GM06990 (cell line): Measurements from ENCODE around the gene RALGPS1.

Source experiments
- DNase-seq: peaks from one replicate; pipeline ENCODE4 v3.0.0-alpha.2; 2011; ENCODE audit not compliant: insufficient read length; ENCODE audit errors: extremely low read depth
- H3K27me3 ChIP-seq: replicated peaks from 2 replicates; pipeline ENCODE4 v1.6.0; 2011; ENCODE audit warnings: low read length; ENCODE audit not compliant: control insufficient read depth, insufficient read depth
- H3K36me3 ChIP-seq: 2 replicates; pipeline ENCODE4 v1.5.1; 2011; ENCODE audit warnings: low read length; ENCODE audit not compliant: control insufficient read depth, insufficient read depth
- H3K4me3 ChIP-seq: replicated peaks from 2 replicates; pipeline ENCODE4 v1.5.1; 2011; ENCODE audit warnings: low read depth, mild to moderate bottlenecking, control low read depth, low read length
- TF ChIP-seq, protein P1 (sequence below): IDR thresholded peaks from 2 replicates; pipeline ENCODE4 v1.5.1; 2011; ENCODE audit warnings: low read length, control low read depth, mild to moderate bottlenecking, inconsistent platforms; ENCODE audit not compliant: insufficient read depth, poor library complexity, severe bottlenecking

The RALGPS1 gene

DNA sequence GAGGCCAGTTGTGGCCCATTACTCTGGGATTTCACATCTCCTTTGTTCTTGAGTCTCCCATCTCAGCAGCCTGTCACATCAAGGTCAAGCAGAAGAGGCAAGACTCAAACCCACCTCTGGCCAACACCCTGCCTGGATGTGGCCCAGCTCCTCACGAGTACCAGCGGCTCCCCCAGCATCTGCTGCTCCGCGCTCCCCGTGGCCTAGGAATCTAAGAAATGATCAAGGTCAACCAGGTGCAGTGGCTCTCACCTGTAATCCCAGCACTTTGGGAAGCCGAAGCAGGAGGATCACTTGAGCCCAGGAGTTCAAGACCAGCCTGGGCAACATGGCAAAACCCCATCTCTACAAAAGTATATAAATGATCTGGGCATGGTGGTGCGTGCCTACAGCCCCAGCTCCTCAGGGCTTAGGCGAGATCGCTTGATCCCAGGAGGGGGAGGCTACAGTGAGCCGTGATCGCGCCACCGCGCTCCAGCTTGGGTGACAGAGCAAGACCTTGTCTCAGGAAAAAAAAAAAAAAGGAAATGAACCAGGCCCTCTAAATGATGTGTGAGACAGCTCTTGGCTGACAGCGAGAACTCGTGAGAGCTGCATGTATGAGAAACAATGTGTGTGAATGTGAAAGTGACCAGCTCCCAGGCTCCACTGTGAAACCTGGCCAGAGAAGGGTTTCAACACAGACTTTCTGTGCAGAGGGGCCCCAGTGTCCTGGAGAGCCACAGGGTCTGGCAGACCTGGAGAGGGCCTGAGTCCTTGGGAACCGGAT lies 269.4 kb downstream of the RALGPS1 start:
- DNase-seq: peak; percentile 46
- TF ChIP-seq, protein P1, sequence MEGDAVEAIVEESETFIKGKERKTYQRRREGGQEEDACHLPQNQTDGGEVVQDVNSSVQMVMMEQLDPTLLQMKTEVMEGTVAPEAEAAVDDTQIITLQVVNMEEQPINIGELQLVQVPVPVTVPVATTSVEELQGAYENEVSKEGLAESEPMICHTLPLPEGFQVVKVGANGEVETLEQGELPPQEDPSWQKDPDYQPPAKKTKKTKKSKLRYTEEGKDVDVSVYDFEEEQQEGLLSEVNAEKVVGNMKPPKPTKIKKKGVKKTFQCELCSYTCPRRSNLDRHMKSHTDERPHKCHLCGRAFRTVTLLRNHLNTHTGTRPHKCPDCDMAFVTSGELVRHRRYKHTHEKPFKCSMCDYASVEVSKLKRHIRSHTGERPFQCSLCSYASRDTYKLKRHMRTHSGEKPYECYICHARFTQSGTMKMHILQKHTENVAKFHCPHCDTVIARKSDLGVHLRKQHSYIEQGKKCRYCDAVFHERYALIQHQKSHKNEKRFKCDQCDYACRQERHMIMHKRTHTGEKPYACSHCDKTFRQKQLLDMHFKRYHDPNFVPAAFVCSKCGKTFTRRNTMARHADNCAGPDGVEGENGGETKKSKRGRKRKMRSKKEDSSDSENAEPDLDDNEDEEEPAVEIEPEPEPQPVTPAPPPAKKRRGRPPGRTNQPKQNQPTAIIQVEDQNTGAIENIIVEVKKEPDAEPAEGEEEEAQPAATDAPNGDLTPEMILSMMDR: no peak
- no peaks in the 10 kb centered on the region for H3K36me3 ChIP-seq
- no peak overlapping the region for H3K4me3 ChIP-seq
- H3K27me3 ChIP-seq: no peaks in the 10 kb centered on the region

DNA sequence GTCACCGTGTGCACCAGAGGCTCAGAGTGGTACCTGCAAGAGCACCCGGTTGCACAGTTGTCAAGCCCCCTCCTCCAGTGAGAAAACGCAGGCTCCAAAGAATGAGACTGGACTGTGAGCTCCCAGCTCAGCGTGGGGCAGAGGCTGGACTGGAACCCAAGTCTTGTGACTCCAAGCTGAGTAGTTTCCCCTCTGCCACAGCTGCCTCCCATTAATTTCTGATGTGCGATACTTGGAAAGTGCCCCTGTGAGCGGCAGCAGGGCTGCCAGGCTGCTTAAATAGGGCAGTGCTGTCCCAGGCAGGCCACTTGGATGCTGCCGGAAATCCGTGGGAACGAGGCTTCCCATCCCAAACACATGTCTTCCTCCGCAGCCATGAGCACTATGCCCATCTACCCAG lies 270.1 kb downstream of the RALGPS1 start:
- Histone ChIP-seq H3K36me3 (no peaks in the 10 kb centered on the region), H3K27me3 (no peaks in the 10 kb centered on the region), H3K4me3 (no peak overlapping the region)
- TF ChIP-seq, protein P1: no peak
- DNase-seq: no peak

DNA sequence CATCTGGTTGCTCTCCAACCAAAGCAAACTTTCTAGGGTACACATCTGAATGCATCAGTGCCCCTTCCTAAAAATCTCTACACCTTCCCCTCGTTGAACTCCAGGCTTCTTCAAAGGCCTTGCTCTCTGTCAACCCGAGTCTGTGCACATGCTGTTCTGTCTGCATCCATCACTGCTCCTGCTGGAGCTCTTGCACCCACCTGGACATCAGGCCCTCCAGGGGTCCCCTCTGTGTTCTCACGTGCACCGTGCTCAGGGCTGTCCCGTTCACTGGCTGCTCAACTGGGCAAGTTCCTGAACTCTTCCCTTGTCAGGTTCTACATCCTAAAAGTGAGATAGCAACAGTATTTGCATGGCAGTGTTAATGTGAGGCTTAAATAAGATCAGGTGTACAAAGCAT lies 270.6 kb downstream of the RALGPS1 start:
- Histone ChIP-seq H3K4me3 (no peak overlapping the region), H3K27me3 (no peaks in the 10 kb centered on the region), H3K36me3 (no peaks in the 10 kb centered on the region)
- DNase-seq: no peak
- TF ChIP-seq, protein P1: no peak

DNA sequence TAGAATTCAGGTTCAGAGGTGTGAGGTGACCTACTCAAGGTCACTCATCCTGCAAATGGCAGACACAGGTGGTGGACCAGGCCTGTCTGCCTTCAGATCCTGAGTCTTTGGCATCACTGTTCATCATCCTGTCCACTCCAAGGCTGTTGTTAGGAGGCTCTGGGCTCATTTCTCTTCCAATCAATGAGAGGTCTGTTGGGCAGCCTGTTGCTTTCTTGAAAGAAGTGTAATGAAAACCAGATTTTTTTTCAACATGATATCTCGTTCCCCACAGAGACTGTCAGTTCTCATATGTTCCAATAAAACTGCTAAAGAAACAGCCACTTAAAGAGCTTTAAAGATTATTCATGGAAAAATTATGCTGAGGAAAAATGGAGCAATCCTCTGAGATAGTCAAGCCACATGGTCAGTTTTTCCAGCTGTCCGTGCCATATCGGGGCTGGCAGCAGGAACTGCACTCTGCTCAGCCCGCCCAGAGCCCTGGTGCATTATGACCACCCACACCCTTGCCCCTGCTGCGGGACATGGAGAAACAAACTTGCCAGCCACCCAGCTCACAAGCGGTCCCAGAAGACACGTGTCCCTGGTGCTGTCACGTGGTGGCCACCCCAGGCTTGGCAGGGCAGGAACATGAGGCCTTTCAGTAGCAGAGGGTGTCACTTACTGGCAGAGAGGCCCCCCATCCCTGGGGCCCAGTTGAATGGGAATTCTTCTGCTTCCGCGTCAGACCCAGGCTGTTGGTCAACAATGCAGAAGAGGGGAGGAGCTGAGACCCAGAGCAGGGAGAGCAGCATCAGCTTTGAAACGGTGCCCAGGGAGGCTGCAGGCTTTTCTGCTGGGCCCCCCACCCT lies 271.6 kb downstream of the RALGPS1 start:
- H3K27me3 ChIP-seq: no peaks in the 10 kb centered on the region
- TF ChIP-seq, protein P1: no peak
- H3K4me3 ChIP-seq: no peak overlapping the region
- no peaks in the 10 kb centered on the region for H3K36me3 ChIP-seq
- DNase-seq: no peak

DNA sequence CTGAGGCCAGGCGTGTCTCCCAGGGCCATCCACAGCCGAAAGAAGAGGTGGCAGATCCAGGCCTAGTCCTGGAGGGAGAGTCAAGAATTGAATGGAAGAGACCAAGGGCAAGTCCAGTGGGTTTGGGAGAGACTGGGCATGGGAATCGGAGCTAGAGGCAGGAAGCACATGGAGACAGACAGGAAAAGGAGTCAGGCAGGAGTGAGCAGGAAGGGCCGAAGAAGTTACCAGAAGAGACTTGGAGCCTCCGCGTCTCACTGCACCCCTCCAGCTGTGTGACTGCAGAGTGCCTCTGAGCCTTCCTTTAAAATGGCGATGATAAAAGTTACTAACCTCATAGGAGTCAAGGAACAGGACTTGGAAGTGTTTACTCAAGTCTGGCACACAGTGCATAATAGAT lies 272.2 kb downstream of the RALGPS1 start:
- DNase-seq: no peak
- Histone ChIP-seq H3K4me3 (no peak overlapping the region), H3K27me3 (no peaks in the 10 kb centered on the region), H3K36me3 (no peaks in the 10 kb centered on the region)
- TF ChIP-seq, protein P1: no peak
